HFFc6 (cell line): Measurements from ENCODE around the gene ITGB6. TPM values are rescaled to one million over a fixed set of nuclear protein-coding genes. Genes with fewer than 3 reads are reported as not detected.
"Not testable (repeated sequence)": the region's sequence is repeated elsewhere in the genome, so short reads cannot be mapped to it uniquely, and the experiment has no call there.

Experiments used
- DNase-seq: peaks from one replicate; pipeline ENCODE4 v3.0.0-alpha.2; 2018
- H3K27ac Mint-ChIP-seq: 2 replicates; pipeline ENCODE4 v1.8.0; 2020; ENCODE audit warnings: mild to moderate bottlenecking, mixed read lengths
- H3K27me3 Mint-ChIP-seq: 2 replicates; pipeline ENCODE4 v1.8.0; 2021; ENCODE audit warnings: mild to moderate bottlenecking, moderate library complexity, mixed read lengths; ENCODE audit not compliant: insufficient read depth
- H3K36me3 Mint-ChIP-seq: 2 replicates; pipeline ENCODE4 v1.8.0; 2021; ENCODE audit warnings: low read depth, mixed read lengths
- H3K4me1 Mint-ChIP-seq: 2 replicates; pipeline ENCODE4 v1.8.0; 2020; ENCODE audit warnings: low read depth, mixed read lengths
- H3K4me3 Mint-ChIP-seq: 2 replicates; pipeline ENCODE4 v1.8.0; 2020; ENCODE audit warnings: mild to moderate bottlenecking, moderate library complexity, mixed read lengths
- H3K9me3 Mint-ChIP-seq: 2 replicates; pipeline ENCODE4 v1.8.0; 2020; ENCODE audit warnings: mild to moderate bottlenecking, mixed read lengths
- total RNA-seq, 6 experiments: library from RNA; stranded (reverse); fragmentation: NEBNext Ultra II Directional; extraction: Animal tissue kit (Norgen Biotek cat#: 25700); gene quantifications; 2 replicates in 1 of 6; 3 replicates in 5 of 6; pipeline ENCODE4 v1.2.3, GENCODE V29; 2021
- TF ChIP-seq, protein P1 (sequence below): fragments of 200-600 bp; sonication (generic); IDR thresholded peaks from 2 replicates; pipeline ENCODE4 v1.5.0; 2021; ENCODE audit warnings: antibody characterized with exemption, mild to moderate bottlenecking

ITGB6 gene
- total RNA-seq, 6 experiments from 2014 or later: 0.33 TPM; not detected in 4

DNA sequence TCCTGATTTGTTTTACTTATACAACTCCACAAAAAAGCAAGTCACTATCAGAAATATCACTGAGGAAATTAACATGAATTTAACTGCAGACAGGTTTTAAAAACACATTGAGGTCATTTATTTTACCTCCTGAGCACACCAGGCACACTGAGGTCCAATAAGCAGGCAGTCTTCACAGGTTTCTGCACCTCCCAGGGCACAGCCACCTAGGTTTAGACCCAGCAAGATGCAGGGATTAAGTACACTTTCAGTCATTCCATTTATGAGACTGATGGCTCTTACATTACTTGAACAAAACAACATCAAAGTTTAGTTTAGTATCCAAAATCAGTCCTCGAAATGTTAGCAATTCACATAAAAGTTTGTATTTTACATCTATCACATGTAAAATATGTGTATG, 1.0 kb downstream of the ITGB6 start:
- no peak for DNase-seq
- no peaks in the 10 kb centered on the region for H3K9me3 Mint-ChIP-seq
- H3K27ac Mint-ChIP-seq: no peak overlapping the region
- no peaks in the 10 kb centered on the region for H3K27me3 Mint-ChIP-seq
- no peak overlapping the region for H3K4me3 Mint-ChIP-seq
- TF ChIP-seq, protein P1, sequence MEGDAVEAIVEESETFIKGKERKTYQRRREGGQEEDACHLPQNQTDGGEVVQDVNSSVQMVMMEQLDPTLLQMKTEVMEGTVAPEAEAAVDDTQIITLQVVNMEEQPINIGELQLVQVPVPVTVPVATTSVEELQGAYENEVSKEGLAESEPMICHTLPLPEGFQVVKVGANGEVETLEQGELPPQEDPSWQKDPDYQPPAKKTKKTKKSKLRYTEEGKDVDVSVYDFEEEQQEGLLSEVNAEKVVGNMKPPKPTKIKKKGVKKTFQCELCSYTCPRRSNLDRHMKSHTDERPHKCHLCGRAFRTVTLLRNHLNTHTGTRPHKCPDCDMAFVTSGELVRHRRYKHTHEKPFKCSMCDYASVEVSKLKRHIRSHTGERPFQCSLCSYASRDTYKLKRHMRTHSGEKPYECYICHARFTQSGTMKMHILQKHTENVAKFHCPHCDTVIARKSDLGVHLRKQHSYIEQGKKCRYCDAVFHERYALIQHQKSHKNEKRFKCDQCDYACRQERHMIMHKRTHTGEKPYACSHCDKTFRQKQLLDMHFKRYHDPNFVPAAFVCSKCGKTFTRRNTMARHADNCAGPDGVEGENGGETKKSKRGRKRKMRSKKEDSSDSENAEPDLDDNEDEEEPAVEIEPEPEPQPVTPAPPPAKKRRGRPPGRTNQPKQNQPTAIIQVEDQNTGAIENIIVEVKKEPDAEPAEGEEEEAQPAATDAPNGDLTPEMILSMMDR: no peak
- no peaks in the 10 kb centered on the region for H3K36me3 Mint-ChIP-seq
- peaks cover 26% of the 10 kb centered on the region for H3K4me1 Mint-ChIP-seq

DNA sequence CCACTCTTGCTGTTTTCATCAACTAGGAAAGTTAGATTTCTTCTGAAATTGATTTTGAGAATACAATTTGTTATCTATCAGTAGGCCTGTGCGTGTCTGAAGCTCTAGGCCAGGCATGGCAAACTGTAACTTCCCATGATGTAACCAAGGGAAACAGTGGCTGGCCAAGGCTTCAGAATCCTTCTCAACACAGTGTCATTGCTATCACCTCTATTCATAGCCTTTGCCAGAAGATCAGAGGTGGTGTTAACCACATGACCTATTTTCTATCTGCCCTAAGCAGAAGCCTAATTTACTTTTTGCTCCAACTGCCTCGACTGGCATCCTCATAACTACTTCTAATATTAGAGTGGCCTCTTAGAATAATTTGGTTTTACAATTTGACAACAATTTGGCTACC, 2.5 kb downstream of the ITGB6 start:
- Mint-ChIP-seq H3K27ac (no peak overlapping the region), H3K4me3 (no peak overlapping the region), H3K9me3 (no peaks in the 10 kb centered on the region), H3K27me3 (no peaks in the 10 kb centered on the region), H3K36me3 (no peaks in the 10 kb centered on the region), H3K4me1 (peaks cover 16% of the 10 kb centered on the region)
- no peak for DNase-seq
- TF ChIP-seq, protein P1: no peak

DNA sequence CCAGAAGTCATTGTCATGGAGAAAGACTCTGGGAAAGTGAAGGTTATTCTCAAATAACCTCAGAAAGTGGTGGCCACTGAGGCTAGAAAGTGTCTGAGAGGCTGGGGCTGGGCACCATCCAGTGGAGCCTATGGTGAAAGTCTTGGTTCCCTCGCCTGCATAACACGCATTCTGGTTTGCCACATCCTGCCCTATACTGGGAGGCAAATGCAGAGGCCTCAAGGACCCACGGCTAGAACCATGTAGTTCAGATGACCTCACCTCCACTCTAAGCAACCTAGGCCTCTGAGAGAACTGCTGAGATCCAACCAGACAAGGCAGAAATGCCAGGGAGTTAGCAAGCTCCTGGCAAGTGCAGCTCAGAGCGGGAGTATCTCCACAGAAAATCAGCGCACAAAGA, 5.1 kb downstream of the ITGB6 start:
- Mint-ChIP-seq H3K27ac (no peak overlapping the region), H3K36me3 (no peaks in the 10 kb centered on the region), H3K9me3 (no peaks in the 10 kb centered on the region), H3K27me3 (no peaks in the 10 kb centered on the region), H3K4me3 (no peak overlapping the region), H3K4me1 (peaks cover 6% of the 10 kb centered on the region; the same call in 1 of the 2 replicates)
- TF ChIP-seq, protein P1: no peak
- no peak for DNase-seq

DNA sequence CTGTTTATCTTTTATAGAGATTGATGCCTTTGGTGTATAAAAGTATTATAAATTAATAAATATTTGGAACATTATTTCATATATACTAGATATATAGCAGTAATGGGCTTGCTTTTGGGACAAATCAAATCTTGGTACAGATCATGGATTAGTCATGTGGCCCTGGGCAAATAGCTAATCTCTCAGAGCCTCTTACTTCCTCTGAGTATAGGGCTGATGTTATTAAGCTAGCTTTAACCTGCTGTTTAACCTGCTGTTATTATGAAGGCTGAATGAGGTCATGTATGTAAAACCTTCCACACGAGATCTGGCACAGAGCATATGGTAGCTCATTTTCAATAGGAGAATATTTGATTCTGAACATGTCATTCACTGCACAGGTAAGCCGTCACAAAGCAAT, 5.7 kb downstream of the ITGB6 start:
- Mint-ChIP-seq H3K27me3 (no peaks in the 10 kb centered on the region), H3K4me1 (peaks cover 6% of the 10 kb centered on the region; the same call in 1 of the 2 replicates), H3K9me3 (no peaks in the 10 kb centered on the region), H3K27ac (no peak overlapping the region), H3K4me3 (no peak overlapping the region), H3K36me3 (no peaks in the 10 kb centered on the region)
- TF ChIP-seq, protein P1: no peak
- peak; percentile 6 for DNase-seq

DNA sequence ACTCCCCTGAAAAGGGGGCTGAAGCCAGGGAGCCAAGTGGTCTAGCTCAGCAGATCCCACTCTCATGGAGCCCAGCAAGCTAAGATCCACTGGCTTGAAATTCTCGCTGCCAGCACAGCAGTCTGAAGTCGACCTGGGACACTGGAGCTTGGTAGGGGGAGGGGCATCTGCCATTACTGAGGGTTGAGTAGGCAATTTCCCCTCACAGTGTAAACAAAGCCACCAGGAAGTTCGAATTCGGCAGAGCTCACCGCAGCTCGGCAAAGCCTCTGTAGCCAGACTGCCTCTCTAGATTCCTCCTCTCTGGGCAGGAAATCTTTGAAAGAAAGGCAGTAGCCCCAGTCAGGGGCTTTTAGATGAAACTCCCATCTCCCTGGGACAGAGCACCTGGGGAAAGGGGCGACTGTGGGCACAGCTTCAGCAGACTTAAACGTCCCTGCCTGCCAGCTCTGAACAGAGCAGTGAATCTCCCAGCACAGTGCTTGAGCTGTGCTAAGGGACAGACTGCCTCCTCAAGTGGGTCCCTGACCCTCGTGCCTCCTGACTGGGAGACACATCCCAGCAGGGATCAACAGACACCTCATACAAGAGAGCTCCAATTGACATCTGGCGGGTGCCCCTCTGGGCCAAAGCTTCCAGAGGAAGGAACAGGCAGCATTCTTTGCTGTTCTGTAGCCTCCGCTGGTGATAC, 18.8 kb downstream of the ITGB6 start:
- not testable (repeated sequence) for H3K27me3 Mint-ChIP-seq, H3K36me3 Mint-ChIP-seq, H3K9me3 Mint-ChIP-seq
- Mint-ChIP-seq H3K4me3 (peak overlapping the region; percentile 17; the same call in 1 of the 2 replicates), H3K4me1 (peaks cover 12% of the 10 kb centered on the region), H3K27ac (peak overlapping the region; percentile 58)
- DNase-seq: peak; percentile 25

DNA sequence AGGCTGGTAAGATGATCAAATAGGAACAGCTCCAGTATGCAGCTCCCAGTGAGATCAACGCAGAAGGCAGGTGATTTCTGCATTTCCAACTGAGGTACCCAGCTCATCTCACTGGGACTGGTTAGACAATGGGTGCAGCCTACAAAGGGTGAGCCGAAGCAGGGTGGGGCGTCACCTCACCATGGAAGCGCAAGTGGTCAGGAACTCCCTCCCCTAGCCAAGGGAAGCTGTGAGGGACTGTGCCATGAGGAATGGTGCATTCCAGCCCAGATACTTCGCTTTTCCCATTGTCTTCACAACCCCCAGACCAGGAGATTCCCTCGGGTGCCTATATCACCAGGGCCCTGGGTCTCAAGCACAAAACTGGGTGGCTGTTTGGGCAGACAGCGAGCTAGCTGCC, 19.4 kb downstream of the ITGB6 start:
- DNase-seq, H3K4me3 Mint-ChIP-seq, H3K27me3 Mint-ChIP-seq, H3K36me3 Mint-ChIP-seq, H3K9me3 Mint-ChIP-seq: not testable (repeated sequence)
- Mint-ChIP-seq H3K27ac (peak overlapping the region; percentile 58; the same call in 1 of the 2 replicates), H3K4me1 (peaks cover 12% of the 10 kb centered on the region)
